RKO (cell line): ENCODE measurements around the gene PPM1L.

Source experiments
- DNase-seq: peaks from one replicate; pipeline ENCODE4 v3.0.0-alpha.2; 2016; ENCODE audit warnings: low spot score

PPM1L gene

DNA sequence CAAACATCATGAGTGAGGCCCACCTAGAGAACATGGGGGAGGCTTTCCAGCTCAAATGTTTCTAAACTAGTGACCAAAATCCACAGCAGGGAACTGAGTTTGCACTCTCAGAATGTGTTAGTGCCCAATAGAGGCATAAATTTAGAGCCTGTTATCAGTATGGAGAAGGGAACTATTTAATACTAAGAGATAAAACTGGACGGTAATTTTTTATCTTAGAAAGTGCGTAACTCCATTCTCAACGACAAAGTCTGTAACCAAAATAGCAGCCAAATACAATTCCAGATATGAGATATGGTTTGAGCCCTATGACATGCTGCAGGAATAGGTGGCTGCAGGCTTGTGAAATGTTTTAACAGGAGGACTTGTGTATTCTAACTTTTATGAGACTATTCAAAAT lies 345.6 kb downstream of the PPM1L start:
- no peak for DNase-seq

DNA sequence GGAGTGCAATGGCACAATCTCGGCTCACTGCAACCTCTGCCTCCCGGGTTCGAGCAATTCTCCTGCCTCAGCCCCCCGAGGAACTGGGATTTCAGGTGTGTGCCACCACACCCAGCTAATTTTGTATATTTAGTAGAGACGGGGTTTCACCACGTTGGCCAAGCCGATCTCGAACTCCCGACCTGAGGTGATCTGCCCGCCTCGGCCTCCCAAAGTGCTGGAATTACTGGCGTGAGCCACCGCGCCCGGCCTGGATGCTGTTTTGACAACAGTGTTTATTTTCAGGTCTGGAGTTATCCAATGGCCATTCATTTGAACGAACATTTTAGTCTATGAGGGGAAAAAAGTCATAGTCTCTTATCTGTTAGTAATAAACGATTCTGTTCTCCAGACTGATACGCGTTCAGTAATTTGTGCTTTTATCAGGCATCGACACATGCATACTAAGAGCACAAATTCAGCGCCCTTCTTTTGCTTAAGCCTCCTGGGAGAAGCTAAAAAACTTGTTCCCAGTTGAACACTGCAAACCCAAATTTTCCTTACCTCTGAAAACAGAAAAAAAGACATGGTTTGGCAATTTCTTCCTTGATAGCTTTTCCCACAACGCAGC lies 347.9 kb downstream of the PPM1L start:
- DNase-seq: no peak

DNA sequence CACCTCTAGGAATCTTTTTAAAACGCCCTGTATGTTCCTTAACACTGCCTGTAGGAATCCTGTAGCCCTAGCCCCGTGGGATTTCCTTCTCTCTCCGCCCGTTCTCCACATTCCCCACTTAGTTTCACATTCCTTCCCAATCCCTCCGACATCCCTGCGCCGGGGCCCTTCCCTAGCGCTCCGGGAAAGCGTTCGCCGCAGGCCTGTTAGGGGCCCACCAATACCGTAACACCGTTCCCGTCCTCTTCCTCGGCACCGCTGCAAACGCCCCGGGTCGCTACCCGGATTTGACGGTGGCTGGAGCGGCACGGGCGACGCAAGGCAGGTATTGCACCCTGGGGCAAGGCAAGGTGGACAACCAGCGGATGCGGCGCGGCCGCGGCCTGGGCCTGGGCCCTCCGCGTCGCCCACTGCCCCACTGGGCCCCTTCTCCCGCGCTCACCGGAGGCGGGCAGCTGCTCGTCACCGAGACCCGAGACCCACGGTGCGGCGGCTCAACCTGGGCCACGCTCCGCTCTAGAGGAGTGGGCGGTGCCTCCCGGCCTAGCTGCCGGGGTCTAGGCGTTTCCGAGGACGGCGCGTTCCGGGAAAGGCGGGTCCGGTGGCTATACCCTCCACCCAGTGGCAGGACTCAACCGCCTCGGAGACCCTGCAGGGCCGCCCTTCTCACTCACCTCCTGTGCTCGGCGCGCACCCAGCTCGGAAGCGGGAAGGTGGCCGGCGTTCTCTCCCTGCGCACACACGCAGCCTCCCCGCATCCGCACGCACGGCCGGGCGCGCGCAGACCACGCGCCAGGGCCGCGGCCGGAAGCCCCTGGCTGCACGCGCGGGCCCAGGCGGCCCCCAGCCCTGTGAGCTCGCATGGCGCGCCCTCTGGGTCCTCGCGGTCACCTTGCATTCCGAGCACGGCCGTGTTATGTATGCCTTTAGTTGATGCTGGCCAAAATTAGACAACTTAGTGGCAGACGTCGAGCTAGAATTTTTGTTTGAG lies 348.8 kb downstream of the PPM1L start, which contains the start of gene B3GALNT1:
B3GALNT1 (minus strand) TSS at position 789 of the 991 bp plus-strand sequence. CDS start 18,595 bp downstream, outside the sequence.
- DNase-seq: peak; percentile 64

DNA sequence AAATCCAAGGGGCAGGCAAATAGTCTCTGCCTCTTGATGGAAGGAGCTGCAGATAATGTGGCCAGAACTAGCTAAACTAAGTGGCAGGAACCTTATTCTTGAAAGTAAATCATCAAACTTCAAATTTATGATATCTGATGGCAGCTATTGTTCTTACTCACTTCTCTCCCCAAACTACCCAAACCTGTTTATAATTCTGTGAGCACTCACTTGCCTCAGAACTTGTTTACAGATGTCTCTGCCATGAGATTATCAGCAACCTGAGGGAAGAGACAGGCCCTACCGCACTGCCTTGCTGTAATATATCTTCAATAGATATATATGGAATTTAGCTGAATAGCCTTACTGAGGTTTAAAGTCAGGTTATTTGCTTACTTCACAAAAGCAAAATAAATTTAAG lies 351.3 kb downstream of the PPM1L start:
- DNase-seq: no peak

DNA sequence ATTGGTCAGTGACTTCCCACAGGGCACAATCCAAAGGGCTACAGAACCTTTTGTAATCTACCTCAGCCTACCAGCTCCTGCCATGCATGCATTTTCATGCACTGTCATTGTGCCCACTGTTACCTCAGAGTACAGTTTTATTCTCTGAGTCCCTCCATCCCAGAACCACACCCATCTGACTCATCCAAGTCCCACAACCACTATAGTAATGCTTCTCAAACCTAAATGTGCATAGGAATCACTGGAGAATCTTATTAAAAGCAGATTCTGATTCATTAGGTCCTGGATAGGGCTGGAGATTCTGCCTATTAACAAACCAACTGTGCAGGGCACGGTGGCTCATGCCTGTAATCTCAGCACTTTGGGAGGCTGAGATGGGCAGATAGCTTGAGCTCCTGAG lies 352.8 kb downstream of the PPM1L start:
- peak; percentile 38 for DNase-seq

DNA sequence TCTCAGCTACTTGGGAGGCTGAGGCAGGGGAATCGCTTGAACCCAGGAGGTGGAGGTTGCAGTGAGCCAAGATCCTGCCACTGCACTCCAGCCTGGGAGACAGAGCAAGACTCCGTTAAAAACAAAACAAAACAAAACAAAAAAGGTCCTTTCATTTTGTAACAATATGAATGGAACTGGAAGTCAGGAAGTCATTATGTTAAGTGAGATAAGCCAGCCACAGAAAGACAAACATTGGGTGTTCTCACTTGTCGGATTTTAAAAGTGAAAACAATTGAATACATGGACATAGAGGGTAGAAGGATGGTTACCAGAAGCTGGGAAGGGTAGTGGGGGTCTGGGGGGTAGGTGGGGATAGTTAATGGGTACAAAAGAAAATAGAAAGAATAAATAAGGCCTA lies 361.6 kb downstream of the PPM1L start:
- no peak for DNase-seq

DNA sequence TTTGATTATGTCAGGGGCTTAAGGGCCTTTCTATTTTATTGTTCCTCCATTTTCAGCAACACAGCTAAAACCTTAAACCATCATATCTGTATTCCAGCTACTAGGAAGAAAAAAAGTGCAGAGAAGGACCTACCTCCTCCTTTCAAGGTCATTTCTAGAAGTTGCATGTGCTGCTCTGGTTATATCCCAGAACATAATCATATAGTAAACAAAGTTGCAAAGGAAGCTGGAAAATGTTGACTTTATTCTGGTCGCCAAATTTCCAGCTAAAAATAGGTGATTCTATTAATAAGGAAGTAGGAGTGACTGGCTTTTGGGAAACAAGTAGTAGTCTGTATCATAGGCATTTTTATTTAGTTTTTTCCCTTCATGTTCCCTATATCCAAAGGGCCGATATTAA lies 370.5 kb downstream of the PPM1L start:
- DNase-seq: no peak
